ENCODE data around the gene STAG1.

GRCh38 chr3:136624371-136624770 is 127.8 kb downstream of the STAG1 start:
- TF ChIP-seq MAX (IDR thresholded peaks at IDR 0.05) = no peak
- no peak for TF ChIP-seq CTCF (IDR thresholded peaks at IDR 0.05; ENCODE audit: low read depth, low read length, missing input control)
